ENCODE measurements around the gene CDH8.

Gene CDH8

DNA sequence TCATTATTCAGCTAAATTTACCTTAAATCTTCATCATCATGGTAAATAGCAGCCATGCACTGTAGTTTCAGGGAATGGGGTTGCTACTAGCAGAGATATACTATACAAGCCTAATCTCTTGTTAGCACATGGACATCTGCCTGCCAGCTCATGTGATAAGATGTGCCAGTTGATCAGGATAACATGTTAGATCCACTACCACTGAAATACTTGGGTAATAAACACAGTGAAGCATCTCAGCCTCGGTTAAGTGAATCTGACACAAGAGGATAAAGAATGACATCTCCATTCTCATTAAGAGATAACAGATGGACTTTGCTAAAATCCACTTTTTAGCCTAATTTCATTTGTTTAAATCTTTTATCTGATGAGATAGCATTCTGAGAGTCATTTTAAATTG is 256.1 kb downstream of the CDH8 start:
- no peak for TF ChIP-seq CTCF (IDR thresholded peaks at IDR 0.05; ENCODE audit: insufficient read depth, low read depth, low read length, missing control alignments)
- DNase-seq (ENCODE audit: low read depth): no peak
- no peak overlapping the region for H3K4me3 ChIP-seq (ENCODE audit: low read depth, low read length)

GRCh38 chr16:61770301-61770700 is 265.9 kb downstream of the CDH8 start:
- H3K4me3 ChIP-seq (ENCODE audit: low read depth, low read length): no peak overlapping the region
- no peak for DNase-seq (ENCODE audit: low read depth)
- TF ChIP-seq CTCF (IDR thresholded peaks at IDR 0.05; ENCODE audit: insufficient read depth, low read depth, low read length, missing control alignments): no peak

DNA sequence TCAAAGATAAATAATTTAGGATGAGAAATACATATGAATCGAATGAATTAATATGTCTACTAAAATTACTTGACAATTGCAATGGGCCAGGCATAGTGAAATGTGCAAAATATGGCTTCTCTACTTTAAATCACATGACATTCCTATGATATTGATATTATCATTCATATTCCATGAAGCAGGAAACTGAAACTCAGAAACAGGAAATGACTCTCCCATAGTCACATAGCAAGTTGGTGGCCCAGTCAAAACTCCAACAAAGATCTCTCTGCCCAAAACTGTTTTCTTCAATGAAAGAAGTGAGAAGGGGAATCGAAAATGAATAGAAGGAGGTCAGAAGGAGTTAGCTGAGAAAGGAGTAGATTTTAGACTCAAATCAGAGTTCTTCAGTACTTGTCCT is 272.2 kb downstream of the CDH8 start:
- TF ChIP-seq CTCF (IDR thresholded peaks at IDR 0.05; ENCODE audit: insufficient read depth, low read depth, low read length, missing control alignments): no peak
- no peak for DNase-seq (ENCODE audit: low read depth)
- no peak overlapping the region for H3K4me3 ChIP-seq (ENCODE audit: low read depth, low read length)

DNA sequence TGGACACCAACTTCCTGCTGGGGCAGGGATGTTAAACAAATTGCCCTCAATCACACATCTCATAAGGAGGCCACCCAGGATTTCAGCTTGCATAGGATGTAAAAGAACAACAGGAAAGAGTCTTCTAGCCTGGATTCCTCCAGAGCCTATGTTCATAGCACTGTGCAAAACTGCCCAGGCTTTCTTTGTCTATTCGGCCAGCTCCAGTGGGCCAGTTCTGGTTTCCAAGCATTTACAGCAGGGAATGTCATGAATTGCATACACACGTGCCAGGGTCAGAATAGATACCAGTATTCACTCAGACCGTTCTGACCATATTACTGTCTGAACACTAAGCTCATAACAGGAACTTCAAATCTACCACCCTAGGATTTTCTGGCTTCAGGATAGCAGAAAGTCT is 273.2 kb downstream of the CDH8 start:
- TF ChIP-seq CTCF (IDR thresholded peaks at IDR 0.05; ENCODE audit: insufficient read depth, low read depth, low read length, missing control alignments): no peak
- no peak overlapping the region for H3K4me3 ChIP-seq (ENCODE audit: low read depth, low read length)
- DNase-seq (ENCODE audit: low read depth): no peak

- no peak for TF ChIP-seq CTCF (IDR thresholded peaks at IDR 0.05; ENCODE audit: insufficient read depth, low read depth, low read length, missing control alignments)
- H3K4me3 ChIP-seq (ENCODE audit: low read depth, low read length): no peak overlapping the region
- no peak for DNase-seq (ENCODE audit: low read depth)
Measured at GRCh38 chr16:61730997-61731396, 305.2 kb downstream of the CDH8 start.

GRCh38 chr16:61726701-61727100 is 309.5 kb downstream of the CDH8 start:
- no peak for DNase-seq (ENCODE audit: low read depth)
- H3K4me3 ChIP-seq (ENCODE audit: low read depth, low read length): no peak overlapping the region
- no peak for TF ChIP-seq CTCF (IDR thresholded peaks at IDR 0.05; ENCODE audit: insufficient read depth, low read depth, low read length, missing control alignments)

DNA sequence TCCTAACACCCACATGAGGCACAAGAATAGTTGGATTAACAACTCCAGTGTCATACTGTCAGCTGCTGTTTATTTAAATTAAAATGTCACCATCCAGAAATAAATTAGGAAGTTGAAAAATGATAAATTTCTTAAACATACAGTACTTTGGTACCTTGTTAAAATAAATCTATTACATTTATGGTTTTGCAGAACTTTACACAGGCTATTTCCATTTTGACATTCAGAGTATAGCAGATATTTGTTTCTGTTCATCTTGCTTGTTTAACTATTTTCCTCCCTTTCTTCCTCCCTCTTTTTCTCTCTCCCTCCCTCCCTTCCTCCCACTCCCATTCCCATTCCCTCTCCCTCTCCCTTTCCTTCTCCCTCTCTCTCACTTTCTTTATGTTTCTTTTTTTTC is 310.1 kb downstream of the CDH8 start:
- H3K4me3 ChIP-seq (ENCODE audit: low read depth, low read length): no peak overlapping the region
- TF ChIP-seq CTCF (IDR thresholded peaks at IDR 0.05; ENCODE audit: insufficient read depth, low read depth, low read length, missing control alignments): no peak
- DNase-seq (ENCODE audit: low read depth): no peak

All from GM12865 (cell line).